Type B pancreatic cell (in vitro differentiated cells): ENCODE measurements around the gene MERTK. TPM values are rescaled to one million over a fixed set of nuclear protein-coding genes. Genes with fewer than 3 reads are reported as not detected.

Source experiments
- DNase-seq: peaks from one replicate; pipeline ENCODE4 v3.0.0; 2021; ENCODE audit warnings: mixed read lengths; ENCODE audit not compliant: unreplicated experiment; ENCODE audit errors: extremely low spot score
- H3K27ac Mint-ChIP-seq: 2 replicates; pipeline ENCODE4 v1.8.0; 2021; ENCODE audit warnings: mild to moderate bottlenecking, mixed read lengths
- H3K27me3 Mint-ChIP-seq: 2 replicates; pipeline ENCODE4 v1.8.0; 2021; ENCODE audit warnings: mixed read lengths
- H3K36me3 Mint-ChIP-seq: 2 replicates; pipeline ENCODE4 v1.8.0; 2021; ENCODE audit warnings: mixed read lengths
- H3K4me1 Mint-ChIP-seq: one replicate; pipeline ENCODE4 v1.8.0; 2021; ENCODE audit warnings: mixed read lengths; ENCODE audit not compliant: unreplicated experiment
- H3K4me3 Mint-ChIP-seq: 2 replicates; pipeline ENCODE4 v1.8.0; 2021; ENCODE audit warnings: mild to moderate bottlenecking, mixed read lengths
- H3K9me3 Mint-ChIP-seq: 2 replicates; pipeline ENCODE4 v1.8.0; 2021; ENCODE audit warnings: mixed read lengths
- CTCF ChIP-seq: fragments of 200-600 bp; sonication (generic); conservative IDR thresholded peaks from 2 replicates; pipeline ENCODE4 v1.5.0; 2021; ENCODE audit warnings: antibody characterized with exemption, mild to moderate bottlenecking
- total RNA-seq: library from RNA; stranded (reverse); gene quantifications from 2 replicates; pipeline ENCODE4 v1.2.1, GENCODE V29; 2021; ENCODE audit warnings: low replicate concordance

The MERTK gene
- total RNA-seq, 1 donor from 2014 or later, result 25.7 TPM

GRCh38 chr2:111938392-111938791 is 40.0 kb downstream of the MERTK start:
- no peaks in the 10 kb centered on the region for H3K9me3 Mint-ChIP-seq
- peaks cover 32% of the 10 kb centered on the region for H3K36me3 Mint-ChIP-seq
- no peak overlapping the region for H3K4me3 Mint-ChIP-seq
- no peak for TF ChIP-seq CTCF
- H3K27me3 Mint-ChIP-seq, result no peaks in the 10 kb centered on the region
- H3K27ac Mint-ChIP-seq, result peak overlapping the region; percentile 41
- peaks cover 31% of the 10 kb centered on the region for H3K4me1 Mint-ChIP-seq
- no peak for DNase-seq

GRCh38 chr2:111940333-111941196 is 42.2 kb downstream of the MERTK start:
- Mint-ChIP-seq H3K9me3 (no peaks in the 10 kb centered on the region), H3K36me3 (peaks cover 24% of the 10 kb centered on the region), H3K27ac (no peak overlapping the region), H3K27me3 (no peaks in the 10 kb centered on the region), H3K4me1 (peaks cover 35% of the 10 kb centered on the region), H3K4me3 (no peak overlapping the region)
- TF ChIP-seq CTCF, result no peak
- DNase-seq, result no peak

GRCh38 chr2:111941531-111941930 is 43.1 kb downstream of the MERTK start:
- Mint-ChIP-seq H3K36me3 (peaks cover 28% of the 10 kb centered on the region), H3K4me3 (no peak overlapping the region), H3K27ac (no peak overlapping the region), H3K4me1 (peaks cover 41% of the 10 kb centered on the region), H3K27me3 (no peaks in the 10 kb centered on the region), H3K9me3 (no peaks in the 10 kb centered on the region)
- no peak for DNase-seq
- TF ChIP-seq CTCF, result no peak

- Mint-ChIP-seq H3K36me3 (peaks cover 46% of the 10 kb centered on the region), H3K9me3 (no peaks in the 10 kb centered on the region), H3K27ac (no peak overlapping the region), H3K4me1 (peaks cover 39% of the 10 kb centered on the region), H3K27me3 (no peaks in the 10 kb centered on the region), H3K4me3 (no peak overlapping the region)
- no peak for DNase-seq
- no peak for TF ChIP-seq CTCF
Observed at GRCh38 chr2:111944531-111945210, 46.3 kb downstream of the MERTK start.

GRCh38 chr2:111945444-111946293 is 47.3 kb downstream of the MERTK start:
- Mint-ChIP-seq H3K27me3 (no peaks in the 10 kb centered on the region), H3K4me3 (peak overlapping the region; percentile 7), H3K4me1 (peaks cover 36% of the 10 kb centered on the region), H3K27ac (peak overlapping the region; percentile 87), H3K9me3 (no peaks in the 10 kb centered on the region), H3K36me3 (peaks cover 43% of the 10 kb centered on the region)
- no peak for TF ChIP-seq CTCF
- DNase-seq, result no peak
